ENCODE results near the gene ZNF281. TPM values are rescaled to one million over a fixed set of nuclear protein-coding genes. Genes with fewer than 3 reads are reported as not detected.

ZNF281 gene
- polyA plus RNA-seq, 1 of the 3 experiments (the other 2 are of a cell fraction) = 3.0 TPM

GRCh38 chr1:200367841-200368534 is 41.8 kb downstream of the ZNF281 start (continued):
- TF ChIP-seq IRF3 (IDR thresholded peaks at IDR 0.05; ENCODE audit: low read depth, low read length) (no peak), FOXM1 (IDR thresholded peaks at IDR 0.05; ENCODE audit: low read depth) (0 out of 2 replicates have a peak, but pooled peaks have one; percentile 55), ELF1 (IDR thresholded peaks at IDR 0.05) (no peak), CTCF (IDR thresholded peaks at IDR 0.05) (no peak), SMC3 (IDR thresholded peaks at IDR 0.05; ENCODE audit: low read depth, low read length) (no peak), NRF1 (IDR thresholded peaks at IDR 0.05; ENCODE audit: low read depth, low read length) (no peak), USF1 (IDR thresholded peaks at IDR 0.05; ENCODE audit: borderline replicate concordance, low read depth) (no peak)

GRCh38 chr1:200366577-200367253 is 43.1 kb downstream of the ZNF281 start:
- H3K9me2 ChIP-seq = no peaks in the 10 kb centered on the region
- WGBS (ENCODE audit: low lambda C conversion rate) = 80% methylated on average over 5 of the region's 5 CpGs
- POLR2A ChIA-PET = interaction anchor here (0.6 kb wide), 1 partner anchor 81 kb away, joined by 3 read pairs; no protein-coding TSS in a partner anchor
- H3K9ac ChIP-seq = no peak overlapping the region
- no peak overlapping the region for H3K4me2 ChIP-seq
- H4K20me1 ChIP-seq (ENCODE audit: insufficient read depth) = no peaks in the 10 kb centered on the region
- H3K27ac ChIP-seq (ENCODE audit: low read depth in 2 of 2, low read length in 1 of 2) = no peak overlapping the region
- H3K4me1 ChIP-seq (ENCODE audit: control insufficient read depth in 1 of 2, insufficient read depth in 2 of 2, low read depth in 1 of 2, low read length in 1 of 2) = peaks cover 2 to 37% of the 10 kb centered on the region in 2 experiments
- TF ChIP-seq ZBTB33 (IDR thresholded peaks at IDR 0.05; ENCODE audit: borderline replicate concordance, low read depth) (no peak), TEAD4 (IDR thresholded peaks at IDR 0.05; ENCODE audit: borderline replicate concordance, insufficient read depth) (no peak), USF2 (IDR thresholded peaks at IDR 0.05; ENCODE audit: borderline replicate concordance, low read depth, low read length) (no peak), NFIC (IDR thresholded peaks at IDR 0.05; ENCODE audit: borderline replicate concordance) (no peak), RAD21 (IDR thresholded peaks at IDR 0.05; ENCODE audit: low read length) (no peak), FOXJ3 (CRISPR knock-in tag; IDR thresholded peaks at IDR 0.05) (no peak), ELF1 (IDR thresholded peaks at IDR 0.05) (no peak), PBX3 (IDR thresholded peaks at IDR 0.05) (no peak), MXI1 (IDR thresholded peaks at IDR 0.05; ENCODE audit: low read depth, low read length) (no peak)
- H3K27me3 ChIP-seq (ENCODE audit: insufficient read depth) = no peaks in the 10 kb centered on the region
- peaks cover 20% of the 10 kb centered on the region for H3F3A ChIP-seq (replicated peaks; ENCODE audit: insufficient read depth)
- no peak overlapping the region for H2AFZ ChIP-seq (ENCODE audit: low read depth)
- H3K9me3 ChIP-seq = no peaks in the 10 kb centered on the region
- CTCF ChIA-PET = interaction anchor here (2.5 kb wide), 1 partner anchor 144 kb away, joined by 5 read pairs; no protein-coding TSS in a partner anchor
- H3K36me3 ChIP-seq (replicated peaks in 1 of 2; ENCODE audit: control insufficient read depth in 1 of 2, insufficient read depth in 2 of 2, low read length in 1 of 2) = no peaks in the 10 kb centered on the region
- H3K4me3 ChIP-seq (ENCODE audit: low read depth in 2 of 2, low read length in 1 of 2) = no peak overlapping the region
- H3K79me2 ChIP-seq (ENCODE audit: insufficient read depth) = no peaks in the 10 kb centered on the region
- no peak for DNase-seq

Measured in SK-N-SH (cell line).